Measurements from ENCODE around the gene CYSTM1.
A peak's percentile ranks its signal among the peaks of the same experiment; 100 is the strongest.

CYSTM1 gene

DNA sequence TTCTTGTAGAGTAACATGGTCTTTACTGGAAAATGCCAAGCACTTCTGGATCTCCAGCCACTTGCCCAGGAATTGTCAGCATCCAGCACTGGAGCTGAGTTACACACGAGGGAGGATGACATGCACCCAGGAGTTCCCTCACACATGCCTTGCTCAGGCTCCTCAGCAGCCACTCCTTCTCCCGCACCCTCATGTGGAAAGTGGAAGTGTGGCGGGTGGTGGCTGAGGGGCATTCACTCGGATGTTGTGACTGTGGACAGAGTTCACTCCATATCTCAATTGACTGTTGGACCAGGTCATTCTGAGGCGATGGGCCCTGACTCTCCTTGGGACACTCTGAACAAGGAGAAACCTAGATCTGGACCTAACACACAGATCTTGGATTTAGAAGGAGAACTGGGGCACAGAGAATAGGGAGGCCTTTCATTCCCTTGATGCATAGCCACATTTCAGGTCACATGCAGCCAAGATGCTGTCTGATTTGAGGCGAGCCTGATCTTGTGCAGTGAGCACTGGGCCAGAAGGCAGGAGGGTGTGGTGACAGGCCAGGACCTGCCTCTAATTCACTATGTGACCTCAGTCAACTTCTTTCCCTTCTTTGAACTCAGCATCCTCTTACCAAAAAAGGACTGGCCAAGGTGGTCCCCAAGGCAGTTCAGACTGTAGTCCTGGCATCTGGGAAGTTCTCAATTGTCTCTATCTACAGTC, 62.1 kb downstream of the CYSTM1 start:
- DNase-seq (ENCODE audit: low read depth) = no peak

DNA sequence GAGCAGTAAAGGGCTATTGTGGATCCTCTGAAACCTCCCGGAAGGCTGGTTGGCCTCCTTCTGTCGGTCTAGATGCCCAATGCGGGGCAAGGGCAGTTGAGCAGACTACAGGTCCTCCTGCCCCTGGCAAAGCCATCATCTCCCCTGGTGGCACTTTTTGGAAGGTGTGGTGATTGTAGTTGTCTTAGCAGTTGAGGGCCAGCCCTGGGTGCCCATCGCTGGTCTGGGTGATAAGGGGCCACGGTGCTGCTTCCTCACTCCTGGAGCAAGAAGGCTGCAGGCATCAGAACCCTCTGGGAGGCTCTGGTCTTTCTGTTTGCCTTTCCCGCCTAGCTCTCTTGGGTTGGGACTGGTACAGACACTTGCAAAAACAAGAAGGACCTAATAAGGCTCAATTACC, 63.8 kb downstream of the CYSTM1 start:
- DNase-seq (ENCODE audit: low read depth) = no peak

DNA sequence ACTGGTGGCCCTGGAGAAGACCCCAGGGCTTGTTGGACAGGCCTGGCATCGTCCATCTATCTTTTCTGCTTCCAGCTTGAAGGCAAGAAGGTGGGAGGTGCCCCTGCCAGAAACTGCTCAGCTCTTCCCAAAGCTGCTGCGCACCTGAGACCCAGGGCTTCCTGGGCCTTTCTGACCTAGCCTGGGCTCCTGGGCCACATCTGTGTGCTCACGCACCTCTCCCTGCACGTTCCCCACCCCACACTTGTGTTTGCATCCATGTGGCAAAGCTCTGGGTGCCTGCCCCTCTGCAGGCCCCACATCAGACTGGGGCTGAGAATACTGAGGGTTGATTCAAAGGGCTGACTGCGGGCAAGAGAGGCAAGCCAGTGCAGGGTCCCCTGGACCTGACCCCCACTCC, 64.5 kb downstream of the CYSTM1 start:
- DNase-seq (ENCODE audit: low read depth) = no peak

DNA sequence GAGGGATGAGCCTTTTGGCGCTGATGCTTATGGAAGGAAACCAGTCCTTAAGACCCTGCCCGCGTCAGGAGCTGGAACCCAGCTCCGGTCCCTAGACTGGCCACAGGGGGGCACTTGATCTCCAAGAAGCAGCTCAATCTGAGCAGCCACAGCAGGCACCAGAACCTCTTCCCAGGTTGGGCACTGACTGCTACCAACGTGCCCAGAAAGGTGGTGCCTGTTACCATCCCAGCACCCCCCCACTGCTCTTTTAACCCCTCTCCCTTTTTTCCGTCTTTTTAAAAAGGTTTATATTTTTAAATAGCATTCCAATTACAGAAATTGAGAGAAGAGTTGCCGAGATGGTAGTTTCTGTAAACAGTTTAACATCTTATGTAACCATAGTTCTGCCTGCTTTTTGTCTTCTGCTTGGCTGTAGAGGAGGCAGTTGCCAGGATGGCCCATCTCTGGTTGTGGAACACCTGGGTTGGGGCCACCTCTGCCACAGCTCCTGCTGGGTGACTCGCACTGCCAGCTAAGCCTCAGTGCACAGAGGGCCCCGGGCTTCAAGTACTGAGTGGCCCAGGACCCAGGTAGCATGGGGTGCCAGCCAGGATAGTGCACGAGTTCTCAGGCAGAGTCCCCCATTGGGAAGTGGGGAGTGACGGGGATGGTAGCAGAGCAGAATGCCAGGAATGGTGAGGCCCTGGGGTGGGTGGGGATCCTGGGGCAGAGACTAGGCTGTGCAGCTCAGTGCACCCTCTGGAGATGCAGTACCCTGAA, 65.1 kb downstream of the CYSTM1 start:
- peak; percentile 15 for DNase-seq (ENCODE audit: low read depth)

DNA sequence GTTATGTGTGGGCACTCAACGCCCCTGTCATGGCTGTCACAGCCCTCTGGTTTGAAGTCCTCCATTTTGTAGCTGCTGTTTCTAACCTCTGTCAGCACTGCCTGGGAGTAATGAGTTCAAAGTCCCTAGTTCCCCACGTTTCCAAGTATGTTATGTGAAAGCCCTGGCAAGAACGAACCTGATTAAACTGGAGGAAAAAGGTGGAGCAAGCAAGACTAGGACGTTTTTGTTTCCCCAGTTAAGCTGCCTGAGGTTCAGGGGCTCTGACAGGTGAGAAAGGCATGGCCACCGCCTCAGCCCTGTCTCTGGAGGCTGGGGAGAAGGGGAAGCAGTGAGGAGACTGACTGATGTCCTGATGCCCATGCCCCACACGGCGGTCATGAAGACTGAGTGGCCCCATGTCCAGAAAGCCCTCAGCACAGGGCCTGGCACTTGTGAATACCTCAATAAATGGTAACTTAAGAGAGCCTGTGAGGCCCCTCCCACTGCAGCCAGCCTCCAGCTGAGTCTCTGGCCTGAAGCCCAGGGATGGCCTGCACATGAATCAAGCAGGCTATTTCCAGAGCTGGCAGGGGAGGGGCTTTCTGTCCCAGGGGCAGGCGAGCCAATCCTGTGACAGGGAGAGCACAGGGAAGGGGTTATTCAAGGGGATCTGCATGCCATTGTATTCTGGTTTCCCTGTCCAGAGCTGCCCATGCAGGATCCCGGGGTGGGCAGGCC, 66.2 kb downstream of the CYSTM1 start:
- no peak for DNase-seq (ENCODE audit: low read depth)

DNA sequence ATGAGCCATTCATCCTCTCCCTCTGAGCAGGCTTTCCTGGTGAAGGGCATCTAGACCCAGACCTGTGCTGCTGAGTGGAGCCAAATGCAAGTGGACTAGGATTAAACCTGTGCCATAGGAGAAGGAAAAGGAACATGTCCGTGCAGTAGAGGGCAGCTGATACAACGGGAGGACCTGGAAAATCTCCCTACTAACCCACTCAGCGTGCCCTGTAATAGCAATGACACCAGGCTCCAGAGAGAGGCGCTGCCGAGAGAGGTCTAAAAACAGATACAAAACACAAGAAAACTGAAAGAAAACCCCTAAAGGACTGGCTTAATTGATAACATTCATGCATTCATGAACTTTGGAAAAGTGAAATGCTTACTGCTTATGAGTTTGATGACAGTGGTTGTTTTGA, 67.1 kb downstream of the CYSTM1 start:
- DNase-seq (ENCODE audit: low read depth) = no peak

DNA sequence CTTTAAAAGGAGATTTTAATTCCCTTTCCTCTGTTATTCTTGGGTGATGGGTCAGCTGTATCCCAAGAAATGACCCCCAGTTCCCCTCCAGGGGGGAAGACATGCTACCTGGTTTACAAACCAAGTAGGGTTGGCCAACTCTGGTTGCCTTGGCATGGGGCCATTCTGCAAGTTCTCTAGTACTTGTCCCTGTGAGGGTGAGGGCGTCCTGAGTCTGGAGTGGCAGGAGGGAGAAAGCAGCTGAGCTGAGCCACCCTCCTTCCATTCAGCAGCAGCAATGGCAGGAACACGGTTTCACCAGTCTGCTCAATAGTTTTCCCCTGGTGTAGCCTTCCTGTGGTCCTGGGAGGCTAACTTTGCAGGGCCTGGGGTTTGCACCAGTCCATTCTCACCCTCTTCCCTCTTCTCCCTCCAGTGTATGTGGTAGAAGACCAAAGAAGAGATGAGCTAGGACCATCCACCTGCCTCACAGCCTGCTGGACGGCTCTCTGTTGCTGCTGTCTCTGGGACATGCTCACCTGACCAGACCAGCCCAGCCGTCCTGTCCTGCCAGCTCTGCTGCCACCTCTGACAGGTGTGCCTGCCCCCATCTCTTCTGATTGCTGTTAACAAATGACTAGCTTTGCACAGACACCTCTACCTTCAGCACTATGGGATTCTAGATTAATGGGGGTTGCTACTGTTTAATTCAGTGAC, 68.0 kb downstream of the CYSTM1 start:
- no peak for DNase-seq (ENCODE audit: low read depth)

DNA sequence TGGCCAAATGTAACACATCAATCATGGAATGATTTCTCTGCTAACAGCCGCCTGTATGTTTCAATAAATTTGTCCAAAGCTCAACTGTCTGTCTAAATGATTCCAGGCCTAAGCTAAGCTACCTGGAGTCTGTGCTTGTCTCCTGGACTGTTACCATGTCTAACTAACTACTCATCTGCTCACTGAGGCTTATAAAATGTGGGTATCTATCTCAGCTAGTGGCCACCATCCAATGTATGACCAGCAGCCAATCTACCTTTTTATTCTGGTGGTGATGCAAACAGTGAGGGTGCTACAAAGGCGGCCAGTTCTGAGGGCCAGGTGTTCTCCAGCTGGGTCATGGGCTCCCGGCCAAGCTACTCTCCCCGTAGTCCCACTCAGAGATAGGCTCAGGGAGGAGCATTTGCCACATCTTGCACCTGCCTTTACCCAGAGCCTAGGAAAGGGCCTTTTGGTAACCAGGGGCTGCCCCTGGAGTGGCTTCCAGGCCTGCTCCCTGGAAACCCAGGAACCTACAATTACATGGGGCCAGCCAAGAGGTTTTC, 68.8 kb downstream of the CYSTM1 start:
- DNase-seq (ENCODE audit: low read depth) = no peak

DNA sequence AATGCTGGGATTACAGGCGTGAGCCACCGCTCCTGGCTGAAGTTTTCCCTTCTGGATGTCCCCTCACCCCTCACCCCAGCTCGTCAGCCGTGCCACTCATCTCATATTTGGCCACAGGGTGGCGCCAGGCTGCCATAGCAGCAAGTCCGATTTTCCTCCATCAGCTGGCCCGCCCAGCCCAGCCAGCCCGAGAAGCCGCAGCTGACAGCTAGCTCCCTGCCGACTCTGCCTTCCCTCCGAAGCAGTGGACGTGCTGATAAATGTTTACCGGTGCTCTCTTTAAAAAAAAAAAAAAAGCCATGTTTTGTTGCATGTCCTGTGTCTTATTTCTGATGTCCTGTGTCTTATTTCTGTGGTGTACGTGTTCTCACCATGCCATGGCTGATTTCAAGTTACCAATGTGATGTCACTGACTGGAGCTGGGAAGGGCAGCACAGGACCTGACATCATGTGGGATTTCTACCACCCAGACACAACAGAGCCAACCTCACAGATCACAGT, 69.6 kb downstream of the CYSTM1 start:
- peak; percentile 40 for DNase-seq (ENCODE audit: low read depth)

DNA sequence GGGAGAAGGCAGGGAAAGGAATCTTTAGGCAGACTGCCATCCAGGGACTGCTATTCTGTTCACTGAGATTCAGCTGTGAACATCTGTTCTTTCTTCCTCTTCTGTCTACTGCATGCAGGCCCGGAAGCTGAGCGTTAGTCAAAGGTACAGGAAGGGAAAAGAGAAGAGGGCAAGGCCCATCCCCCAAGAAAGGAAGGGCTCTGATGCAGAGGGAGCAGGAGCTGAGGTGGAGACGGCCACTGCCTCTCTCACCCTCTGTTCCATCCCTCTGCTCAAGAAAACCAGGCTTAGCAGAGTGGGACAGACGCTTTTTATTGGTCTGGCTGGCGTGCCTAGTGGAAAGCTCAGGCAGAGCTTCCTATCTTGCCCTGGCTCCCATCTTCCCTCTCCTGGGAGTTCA, 70.4 kb downstream of the CYSTM1 start:
- DNase-seq (ENCODE audit: low read depth) = no peak

DNA sequence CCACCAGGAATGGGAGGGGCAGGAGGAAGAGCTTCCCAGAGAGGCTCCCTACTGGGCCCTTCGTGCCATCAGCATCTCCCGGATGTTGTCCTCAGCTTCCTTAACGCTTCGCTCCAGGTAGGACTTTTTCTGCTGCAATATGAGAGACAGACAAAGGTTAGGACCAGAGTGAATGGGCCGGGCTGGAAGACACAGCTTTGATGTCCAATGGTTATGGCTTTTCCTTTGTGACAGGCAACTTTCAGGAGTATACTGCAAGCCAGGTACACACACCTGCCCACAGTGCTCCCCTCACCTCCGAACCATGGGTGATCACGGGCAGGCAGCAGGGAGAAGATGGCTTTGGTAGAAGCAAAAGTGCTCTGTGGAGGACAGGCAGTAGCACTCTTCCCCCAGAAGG, 70.9 kb downstream of the CYSTM1 start:
- DNase-seq (ENCODE audit: low read depth) = no peak

DNA sequence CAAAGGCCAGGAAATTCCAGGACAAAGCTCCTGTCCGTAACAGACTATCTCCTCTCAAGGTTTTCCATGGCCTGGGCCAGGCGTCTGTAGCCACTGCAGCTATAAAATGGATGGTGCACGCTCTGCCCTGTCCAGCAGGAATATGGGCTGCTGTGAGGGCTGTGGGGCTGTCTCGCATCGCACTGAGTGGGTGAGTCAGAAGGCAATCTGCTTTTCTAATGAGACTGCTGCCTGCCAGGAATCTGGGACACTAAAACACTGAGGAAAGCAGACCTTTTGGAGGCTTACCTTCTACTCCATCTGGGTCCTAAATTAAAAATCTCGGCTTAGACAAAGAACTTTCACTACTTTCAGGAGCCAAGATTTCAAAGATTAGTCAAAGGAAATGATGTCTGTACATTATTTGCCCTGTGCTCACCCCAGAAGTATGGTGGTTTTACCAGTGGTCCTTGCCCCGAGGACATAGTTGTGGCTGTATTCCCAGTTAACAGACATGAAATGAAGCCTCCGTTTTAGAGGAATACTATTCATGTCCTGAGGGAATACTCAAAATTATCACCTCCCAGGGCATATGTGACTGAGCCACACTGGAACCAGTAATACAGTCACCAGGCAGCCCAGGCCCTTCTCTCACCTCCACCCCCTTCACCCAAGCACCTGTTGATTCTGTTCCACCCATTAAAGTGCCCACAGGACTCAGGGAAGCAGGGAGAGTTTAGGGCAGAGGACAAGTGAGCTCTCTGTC, 71.6 kb downstream of the CYSTM1 start:
- no peak for DNase-seq (ENCODE audit: low read depth)

DNA sequence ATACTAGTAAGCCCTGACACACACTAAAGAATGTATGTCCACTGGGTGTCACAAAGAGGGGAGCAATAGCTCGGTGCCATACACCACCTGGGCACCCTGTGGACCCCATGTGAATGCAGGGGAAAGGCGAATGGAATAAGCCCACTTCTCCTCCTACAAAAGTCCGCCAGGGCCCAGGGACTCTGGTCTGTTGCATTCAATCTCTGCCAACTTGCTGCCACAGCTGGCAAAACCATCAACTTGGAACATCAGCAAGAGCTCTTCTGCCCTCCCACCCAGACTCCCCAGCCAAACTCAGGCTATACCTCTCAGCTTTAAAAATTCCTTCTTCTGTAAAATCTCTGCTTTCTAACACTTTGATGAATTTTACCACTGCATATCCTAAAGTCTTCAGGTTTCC, 73.4 kb downstream of the CYSTM1 start:
- DNase-seq (ENCODE audit: low read depth) = no peak

DNA sequence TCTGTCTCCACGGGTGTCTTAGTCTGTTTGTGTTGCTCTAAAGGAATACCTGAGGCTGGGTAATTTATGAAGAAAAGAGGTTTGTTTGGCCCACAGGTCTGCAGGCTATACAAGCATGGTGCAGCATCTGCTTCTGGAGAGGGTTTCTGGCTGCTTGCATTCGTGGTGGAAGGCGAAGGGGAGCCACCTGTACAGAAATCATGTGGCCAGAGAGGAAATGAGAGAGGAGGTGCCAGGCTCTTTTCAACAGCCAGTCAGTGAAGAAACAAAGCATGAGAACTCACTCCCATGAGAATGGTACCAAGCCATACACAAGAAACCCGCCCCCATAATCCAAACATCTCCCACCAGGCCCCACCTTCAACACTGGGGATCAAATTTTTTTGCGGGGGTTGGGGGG, 74.5 kb downstream of the CYSTM1 start:
- no peak for DNase-seq (ENCODE audit: low read depth)

DNA sequence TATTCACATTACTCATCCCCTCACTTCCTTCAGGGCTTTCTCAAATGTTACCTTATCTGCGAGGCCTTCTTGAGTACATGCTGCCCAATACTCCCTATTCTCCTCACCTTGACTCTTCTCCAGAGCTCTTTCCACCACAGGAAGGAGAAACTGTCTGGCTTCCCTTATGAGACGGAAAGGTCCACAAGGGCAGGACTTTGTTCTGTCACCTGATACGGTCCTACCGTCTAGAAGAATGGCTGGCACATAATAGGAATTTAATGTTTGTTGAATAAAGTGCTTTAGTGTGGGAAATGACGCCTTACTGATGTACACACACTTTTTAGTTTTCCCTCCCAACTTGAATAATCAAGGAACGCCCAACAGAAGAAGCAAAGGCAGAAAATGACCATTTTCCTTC, 75.4 kb downstream of the CYSTM1 start:
- no peak for DNase-seq (ENCODE audit: low read depth)

DNA sequence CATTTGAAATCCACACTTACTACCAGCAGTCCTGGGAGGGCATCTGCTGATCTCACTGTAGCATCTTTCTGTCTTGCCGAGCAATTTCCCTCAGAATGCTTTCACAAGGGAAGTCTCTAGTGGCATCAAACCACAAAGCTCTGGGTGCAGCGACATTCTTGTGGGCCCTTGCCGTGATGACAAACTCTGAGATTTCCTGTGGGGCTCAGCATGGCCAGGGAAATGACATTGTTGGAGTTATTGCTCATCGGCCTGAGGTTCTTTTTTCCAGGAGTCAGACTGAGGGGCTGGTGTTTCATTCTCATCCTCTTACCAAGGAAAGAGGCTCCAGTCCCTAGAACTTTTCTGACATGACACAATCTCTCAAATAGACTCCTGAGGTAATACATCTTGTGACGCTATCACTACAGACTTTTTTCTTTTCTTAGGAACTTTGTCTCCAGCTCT, 76.6 kb downstream of the CYSTM1 start:
- DNase-seq (ENCODE audit: low read depth) = peak; percentile 12

DNA sequence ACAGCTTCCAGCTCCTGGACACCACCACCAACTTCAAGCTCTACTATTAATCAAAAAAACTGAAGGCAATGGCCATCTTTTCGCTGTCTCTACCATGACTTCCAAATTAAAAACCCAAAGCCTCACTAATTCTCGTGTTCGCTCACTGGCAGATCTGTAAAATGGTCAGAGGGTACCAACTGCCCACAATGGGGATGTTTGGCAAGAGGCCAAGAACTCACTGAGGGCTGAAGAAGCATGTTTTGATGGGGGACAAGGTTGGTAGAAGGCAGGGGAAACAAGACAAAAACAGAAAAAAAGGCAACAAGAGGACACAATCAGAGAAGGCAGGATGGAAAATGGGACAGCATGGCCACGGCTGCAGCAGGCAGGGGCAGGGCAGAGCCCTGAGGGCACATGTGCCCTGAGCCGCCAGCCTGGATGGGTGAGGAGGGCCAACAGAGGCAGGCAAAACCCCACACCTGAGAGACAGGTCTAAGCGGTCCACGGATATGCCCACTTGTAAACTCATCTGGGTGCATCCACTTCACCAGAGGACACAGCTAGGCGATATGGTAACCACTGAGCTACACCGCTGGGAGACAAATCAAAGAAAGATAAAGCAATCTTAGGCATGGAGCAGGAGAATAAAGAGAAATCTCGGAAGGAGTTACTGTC, 77.6 kb downstream of the CYSTM1 start:
- DNase-seq (ENCODE audit: low read depth) = no peak

DNA sequence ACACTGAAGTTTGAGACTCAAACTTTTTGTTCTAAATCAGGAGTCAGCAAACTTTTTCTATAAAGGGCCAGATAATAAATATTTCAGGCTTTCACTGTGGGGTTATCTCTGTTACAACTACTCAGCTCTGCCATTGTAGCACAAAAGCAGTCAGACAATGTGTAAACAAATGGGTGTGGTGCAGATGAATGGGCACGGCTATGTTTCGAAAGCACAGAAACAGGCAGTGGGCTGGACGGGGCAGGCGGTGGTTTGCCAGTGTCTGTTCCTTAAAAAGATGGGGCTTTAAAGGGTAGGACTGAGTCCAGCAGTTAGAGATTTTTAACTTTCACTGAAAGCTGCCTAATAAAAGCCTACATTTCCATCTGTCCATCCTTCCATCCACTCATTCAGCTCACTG, 79.0 kb downstream of the CYSTM1 start:
- no peak for DNase-seq (ENCODE audit: low read depth)

DNA sequence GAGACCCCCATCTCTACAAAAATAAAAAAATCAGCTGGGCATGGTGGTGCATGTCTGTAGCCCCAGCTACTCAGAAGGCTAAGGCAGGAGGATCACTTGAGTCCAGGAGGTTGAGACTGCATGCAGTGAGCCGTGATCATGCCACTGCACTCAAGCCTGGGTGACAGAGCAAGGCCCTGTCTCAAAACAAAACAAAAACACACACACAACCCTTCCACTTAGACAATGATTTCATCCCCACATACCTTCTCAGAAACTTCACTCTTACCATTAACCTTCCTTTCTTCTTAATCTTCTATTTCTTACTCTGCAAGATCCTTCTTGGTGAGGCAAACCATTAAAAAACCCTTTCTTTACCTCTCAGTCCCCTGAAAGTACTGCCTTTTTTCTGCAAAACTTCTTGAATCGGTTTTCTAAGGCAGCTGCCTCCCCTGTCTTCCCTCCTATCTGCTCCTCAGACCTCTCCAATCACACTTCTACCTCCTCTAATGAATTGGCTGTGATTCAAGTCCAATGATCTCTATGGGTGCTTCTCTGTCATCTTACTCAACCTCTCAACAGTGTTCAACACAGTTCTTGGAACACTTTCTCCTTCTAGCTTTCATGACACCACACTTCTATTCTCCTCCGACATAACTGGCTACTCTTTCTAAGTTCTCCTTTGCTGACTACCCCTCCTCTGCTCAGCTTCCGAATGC, 80.6 kb downstream of the CYSTM1 start:
- no peak for DNase-seq (ENCODE audit: low read depth)

DNA sequence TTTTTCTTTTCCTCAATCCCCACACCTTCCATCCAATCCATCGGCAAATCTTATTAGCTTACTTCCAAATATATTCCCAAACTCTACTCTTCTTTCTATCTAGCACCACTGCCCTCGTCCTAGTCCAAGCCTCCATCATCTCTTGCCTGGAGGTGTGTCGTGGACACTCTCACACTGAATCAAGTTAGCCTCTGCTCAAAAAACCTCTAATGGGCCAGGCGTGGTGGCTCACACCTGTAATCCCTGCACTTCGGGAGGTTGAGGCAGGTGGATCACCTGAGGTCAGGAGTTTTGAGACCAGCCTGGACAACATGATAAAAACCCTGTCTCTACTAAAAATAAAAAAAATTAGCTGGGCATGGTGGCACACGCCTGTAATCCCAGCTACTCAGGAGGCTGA, 81.7 kb downstream of the CYSTM1 start:
- DNase-seq (ENCODE audit: low read depth) = no peak
